ENCODE results near the gene PARD3.

PARD3 gene

DNA sequence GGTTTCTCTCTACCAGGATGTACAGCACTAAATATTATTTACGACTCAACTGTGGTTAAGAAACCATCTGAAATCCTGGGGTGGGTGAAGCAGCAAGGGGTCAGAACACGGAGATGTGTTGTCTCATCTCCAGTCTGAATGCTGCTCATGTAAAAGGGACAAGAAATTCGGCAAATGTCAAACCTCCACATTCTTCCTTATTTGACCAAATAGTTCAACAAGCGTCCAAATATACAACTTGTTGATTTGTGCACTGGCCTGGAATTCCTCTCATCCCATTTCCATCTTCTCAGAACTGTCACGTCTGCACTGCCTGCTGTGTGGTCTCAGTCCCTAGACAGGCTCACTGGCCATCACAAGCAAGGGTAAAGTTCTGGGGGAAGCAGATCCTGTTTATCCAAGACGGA, 520.0 kb downstream of the PARD3 start:
- H3K27ac ChIP-seq, result no peak overlapping the region
- intact Hi-C loops (cut with DNase I; ENCODE audit: low total_unique reads), result no loop called here
- no peaks in the 10 kb centered on the region for H3K27me3 ChIP-seq
- H3K36me3 ChIP-seq, result no peaks in the 10 kb centered on the region
- H3K4me1 ChIP-seq, result peaks cover 0 to 23% (median 9%) of the 10 kb centered on the region in 4 donors
- no peak for DNase-seq
- no peak overlapping the region for H3K4me3 ChIP-seq
- H3K9me3 ChIP-seq, result no peaks in the 10 kb centered on the region
- TF ChIP-seq, protein P1, sequence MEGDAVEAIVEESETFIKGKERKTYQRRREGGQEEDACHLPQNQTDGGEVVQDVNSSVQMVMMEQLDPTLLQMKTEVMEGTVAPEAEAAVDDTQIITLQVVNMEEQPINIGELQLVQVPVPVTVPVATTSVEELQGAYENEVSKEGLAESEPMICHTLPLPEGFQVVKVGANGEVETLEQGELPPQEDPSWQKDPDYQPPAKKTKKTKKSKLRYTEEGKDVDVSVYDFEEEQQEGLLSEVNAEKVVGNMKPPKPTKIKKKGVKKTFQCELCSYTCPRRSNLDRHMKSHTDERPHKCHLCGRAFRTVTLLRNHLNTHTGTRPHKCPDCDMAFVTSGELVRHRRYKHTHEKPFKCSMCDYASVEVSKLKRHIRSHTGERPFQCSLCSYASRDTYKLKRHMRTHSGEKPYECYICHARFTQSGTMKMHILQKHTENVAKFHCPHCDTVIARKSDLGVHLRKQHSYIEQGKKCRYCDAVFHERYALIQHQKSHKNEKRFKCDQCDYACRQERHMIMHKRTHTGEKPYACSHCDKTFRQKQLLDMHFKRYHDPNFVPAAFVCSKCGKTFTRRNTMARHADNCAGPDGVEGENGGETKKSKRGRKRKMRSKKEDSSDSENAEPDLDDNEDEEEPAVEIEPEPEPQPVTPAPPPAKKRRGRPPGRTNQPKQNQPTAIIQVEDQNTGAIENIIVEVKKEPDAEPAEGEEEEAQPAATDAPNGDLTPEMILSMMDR (IDR thresholded peaks at IDR 0.05), result no peak

DNA sequence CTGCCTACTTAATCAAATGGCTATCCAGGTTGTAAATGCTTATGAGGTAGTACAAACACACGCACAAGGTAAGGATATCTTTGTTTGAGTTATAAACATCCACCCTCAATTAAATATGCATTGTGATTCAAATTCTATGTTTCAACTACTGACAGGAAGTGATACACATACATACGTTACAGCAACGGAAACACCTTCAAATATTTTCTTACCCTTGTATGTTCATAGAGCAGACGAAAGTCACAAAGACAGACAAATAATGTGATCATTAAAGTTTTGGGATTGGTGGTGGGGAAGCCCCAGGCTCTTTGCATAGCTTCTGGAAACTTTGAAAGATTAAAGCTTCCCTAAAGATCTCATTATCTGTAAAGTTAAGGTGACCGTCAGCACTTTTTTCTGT, 521.0 kb downstream of the PARD3 start:
- Histone ChIP-seq H3K27me3 (no peaks in the 10 kb centered on the region), H3K27ac (no peak overlapping the region), H3K4me1 (peaks cover 0 to 23% (median 10%) of the 10 kb centered on the region in 4 donors), H3K4me3 (no peak overlapping the region), H3K36me3 (no peaks in the 10 kb centered on the region), H3K9me3 (no peaks in the 10 kb centered on the region)
- DNase-seq, result no peak
- TF ChIP-seq, protein P1 (IDR thresholded peaks at IDR 0.05), result no peak
- intact Hi-C loops (cut with DNase I; ENCODE audit: low total_unique reads), result no loop called here

DNA sequence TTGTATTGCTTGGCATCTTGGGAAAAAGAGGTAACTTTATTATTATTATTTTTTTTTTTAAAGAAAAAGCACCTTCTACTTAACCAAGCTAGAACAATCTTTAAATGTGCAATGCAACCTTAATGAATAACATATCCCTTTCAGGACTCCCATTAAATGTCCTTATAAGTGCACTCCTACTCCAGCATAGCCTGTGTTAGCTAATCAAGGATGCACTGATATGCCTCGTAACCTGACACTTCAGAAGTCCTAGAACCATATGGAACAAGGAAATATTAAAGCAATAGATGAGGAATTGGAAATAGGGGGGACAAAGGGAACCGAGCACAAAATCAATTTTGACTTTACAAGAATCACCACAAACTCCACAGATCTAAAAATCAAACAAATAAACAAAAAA, 522.4 kb downstream of the PARD3 start:
- intact Hi-C loops (cut with DNase I; ENCODE audit: low total_unique reads), result no loop called here
- Histone ChIP-seq H3K27me3 (no peaks in the 10 kb centered on the region), H3K36me3 (no peaks in the 10 kb centered on the region), H3K9me3 (no peaks in the 10 kb centered on the region), H3K4me1 (peaks cover 0 to 23% (median 10%) of the 10 kb centered on the region in 4 donors), H3K4me3 (no peak overlapping the region), H3K27ac (no peak overlapping the region)
- TF ChIP-seq, protein P1 (IDR thresholded peaks at IDR 0.05), result no peak
- DNase-seq, result no peak

DNA sequence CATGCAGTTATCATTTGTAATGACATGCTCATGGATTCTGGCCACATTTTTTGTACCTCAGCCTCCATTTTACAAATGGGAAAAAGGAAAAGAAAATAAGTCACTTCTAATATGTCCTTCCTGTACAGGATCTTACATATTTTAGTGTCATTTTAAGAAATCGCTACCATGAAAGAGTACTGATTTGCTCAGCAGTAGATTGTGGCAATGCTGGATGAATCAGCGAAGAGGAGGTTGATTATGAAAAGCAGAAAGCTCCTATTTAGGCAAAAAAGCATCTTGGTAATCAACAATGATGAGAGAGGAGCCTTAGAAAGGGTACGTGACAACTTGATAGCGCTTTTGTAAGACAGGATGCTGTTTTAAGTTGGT, 522.9 kb downstream of the PARD3 start:
- TF ChIP-seq, protein P1 (IDR thresholded peaks at IDR 0.05), result no peak
- Histone ChIP-seq H3K27me3 (no peaks in the 10 kb centered on the region), H3K4me1 (peaks cover 0 to 23% (median 10%) of the 10 kb centered on the region in 4 donors), H3K9me3 (no peaks in the 10 kb centered on the region), H3K27ac (no peak overlapping the region), H3K4me3 (no peak overlapping the region), H3K36me3 (no peaks in the 10 kb centered on the region)
- intact Hi-C loops (cut with DNase I; ENCODE audit: low total_unique reads), result no loop called here
- no peak for DNase-seq

DNA sequence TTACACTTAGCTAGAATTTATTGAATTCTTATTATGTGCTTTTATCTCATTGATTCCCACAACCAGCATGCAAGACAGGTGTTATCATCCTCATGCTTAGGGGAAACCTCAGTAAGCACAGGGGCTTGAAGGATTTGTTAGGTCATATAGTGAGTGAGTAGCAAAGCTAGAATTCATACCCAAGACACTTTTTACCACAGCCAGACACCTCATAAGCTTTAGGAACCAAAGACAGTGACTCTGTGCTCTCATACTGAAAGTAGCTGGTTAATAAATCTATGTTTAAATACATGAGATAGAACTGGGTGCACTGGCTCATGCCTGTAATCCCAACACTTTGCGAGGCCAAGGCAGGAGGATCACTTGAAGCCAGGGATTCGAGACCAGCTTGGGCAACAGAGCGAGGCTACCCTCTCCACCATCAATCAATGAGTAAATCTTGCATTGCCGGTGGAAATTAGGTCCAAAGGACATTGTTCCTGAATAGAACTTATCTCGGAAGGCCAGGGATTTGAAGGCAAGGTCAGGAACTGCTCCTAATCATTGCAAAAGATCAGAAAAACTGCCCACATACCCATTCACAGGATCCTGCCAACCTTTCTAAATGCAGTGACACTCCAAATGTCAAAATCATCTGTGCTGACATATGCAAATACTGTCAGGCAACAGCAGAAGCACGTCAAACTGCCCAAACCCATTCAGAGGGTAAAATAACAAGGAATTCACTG, 523.5 kb downstream of the PARD3 start:
- Histone ChIP-seq H3K9me3 (no peaks in the 10 kb centered on the region), H3K36me3 (no peaks in the 10 kb centered on the region), H3K4me3 (no peak overlapping the region), H3K27ac (no peak overlapping the region), H3K4me1 (peaks cover 0 to 23% (median 10%) of the 10 kb centered on the region in 4 donors), H3K27me3 (no peaks in the 10 kb centered on the region)
- intact Hi-C loops (cut with DNase I; ENCODE audit: low total_unique reads), result no loop called here
- no peak for DNase-seq
- TF ChIP-seq, protein P1 (IDR thresholded peaks at IDR 0.05), result no peak
